ENCODE measurements around the gene DECR2. TPM values are rescaled to one million over a fixed set of nuclear protein-coding genes. Genes with fewer than 3 reads are reported as not detected.

Gene DECR2
- total and polyA plus RNA-seq, 10 of the 15 experiments (the other 5 are each of a cell fraction or from before 2014, with no cell fraction given), result 0.53 to 20.3 (median 6.0) TPM

GRCh38 chr16:363110-363765 is 38.4 kb upstream of the DECR2 start:
- Histone ChIP-seq H3K9ac (ENCODE audit: control insufficient read depth, insufficient read depth, low read length) (no peak overlapping the region), H3K9me3 (replicated peaks; ENCODE audit: control insufficient read depth, insufficient read depth, low read length) (no peaks in the 10 kb centered on the region), H3K4me2 (ENCODE audit: control insufficient read depth, insufficient read depth) (no peak overlapping the region), H3K4me3 (no peak overlapping the region), H4K20me1 (ENCODE audit: control insufficient read depth, insufficient read depth) (no peaks in the 10 kb centered on the region), H3K4me1 (ENCODE audit: control insufficient read depth, insufficient read depth, low read length) (no peaks in the 10 kb centered on the region), H3K27ac (ENCODE audit: control insufficient read depth, insufficient read depth) (no peak overlapping the region), H3K79me2 (ENCODE audit: control insufficient read depth, insufficient read depth, low read length) (no peaks in the 10 kb centered on the region), H3K36me3 (ENCODE audit: control insufficient read depth in 2 of 2, insufficient read depth in 2 of 2, low read length in 1 of 2) (peaks cover 2 to 10% of the 10 kb centered on the region in 2 experiments; a peak in 3 of 4 replicates), H3K27me3 (replicated peaks in 1 of 2; ENCODE audit: control insufficient read depth in 2 of 2, insufficient read depth in 2 of 2, low read length in 1 of 2) (no peaks in the 10 kb centered on the region), H2AFZ (ENCODE audit: control insufficient read depth, low read depth, low read length) (no peak overlapping the region)
- CTCF ChIA-PET, result interaction anchor here (0.5 to 2.5 kb wide), 11 partner anchors 13 to 297 kb away, joined by 3 to 29 read pairs (median 5); no protein-coding TSS in a partner anchor
- no TSS peak for BruUV-seq (replicated peaks)
- ATAC-seq (no peak; the same call in 2 of the 3 replicates), DNase-seq (ENCODE audit: low read depth, low spot score) (no peak), FAIRE-seq (no peak)
- SMC1A ChIA-PET (ENCODE audit: uncharacterized antibody, unreplicated experiment), result interaction anchor here (2.0 to 2.1 kb wide), 2 partner anchors 245 to 256 kb away, joined by 8 to 12 read pairs; no protein-coding TSS in a partner anchor
- RAD21 ChIA-PET (ENCODE audit: unreplicated experiment), result interaction anchor here (1.2 to 1.6 kb wide), 3 partner anchors 7 to 256 kb away, joined by 4 to 8 read pairs (median 5); partner anchors contain the start of genes AXIN1 and MRPL28
- TF ChIP-seq RB1 (IDR thresholded peaks at IDR 0.05; ENCODE audit: borderline replicate concordance) (no peak), TCF7 (IDR thresholded peaks at IDR 0.05; ENCODE audit: borderline replicate concordance) (no peak), PKNOX1 (IDR thresholded peaks at IDR 0.05) (no peak), CUX1 (IDR thresholded peaks at IDR 0.05; ENCODE audit: insufficient replicate concordance, low read depth, low read length) (no peak)
- TF ChIP-seq, protein P1, sequence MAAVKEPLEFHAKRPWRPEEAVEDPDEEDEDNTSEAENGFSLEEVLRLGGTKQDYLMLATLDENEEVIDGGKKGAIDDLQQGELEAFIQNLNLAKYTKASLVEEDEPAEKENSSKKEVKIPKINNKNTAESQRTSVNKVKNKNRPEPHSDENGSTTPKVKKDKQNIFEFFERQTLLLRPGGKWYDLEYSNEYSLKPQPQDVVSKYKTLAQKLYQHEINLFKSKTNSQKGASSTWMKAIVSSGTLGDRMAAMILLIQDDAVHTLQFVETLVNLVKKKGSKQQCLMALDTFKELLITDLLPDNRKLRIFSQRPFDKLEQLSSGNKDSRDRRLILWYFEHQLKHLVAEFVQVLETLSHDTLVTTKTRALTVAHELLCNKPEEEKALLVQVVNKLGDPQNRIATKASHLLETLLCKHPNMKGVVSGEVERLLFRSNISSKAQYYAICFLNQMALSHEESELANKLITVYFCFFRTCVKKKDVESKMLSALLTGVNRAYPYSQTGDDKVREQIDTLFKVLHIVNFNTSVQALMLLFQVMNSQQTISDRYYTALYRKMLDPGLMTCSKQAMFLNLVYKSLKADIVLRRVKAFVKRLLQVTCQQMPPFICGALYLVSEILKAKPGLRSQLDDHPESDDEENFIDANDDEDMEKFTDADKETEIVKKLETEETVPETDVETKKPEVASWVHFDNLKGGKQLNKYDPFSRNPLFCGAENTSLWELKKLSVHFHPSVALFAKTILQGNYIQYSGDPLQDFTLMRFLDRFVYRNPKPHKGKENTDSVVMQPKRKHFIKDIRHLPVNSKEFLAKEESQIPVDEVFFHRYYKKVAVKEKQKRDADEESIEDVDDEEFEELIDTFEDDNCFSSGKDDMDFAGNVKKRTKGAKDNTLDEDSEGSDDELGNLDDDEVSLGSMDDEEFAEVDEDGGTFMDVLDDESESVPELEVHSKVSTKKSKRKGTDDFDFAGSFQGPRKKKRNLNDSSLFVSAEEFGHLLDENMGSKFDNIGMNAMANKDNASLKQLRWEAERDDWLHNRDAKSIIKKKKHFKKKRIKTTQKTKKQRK (IDR thresholded peaks at IDR 0.05; ENCODE audit: low read depth, low read length), result no peak
- WGBS (ENCODE audit: insufficient coverage, insufficient replicate concordance, low lambda C conversion rate, missing lambda C conversion rate), result 43% methylated on average over 14 of the region's 20 CpGs
- POLR2A ChIA-PET, result no interaction called here
- intact Hi-C loops (cut with micrococcal nuclease; ENCODE audit: unreplicated experiment), result loop anchor here (2.0 kb wide), 1 partner anchor 256 kb away; no protein-coding TSS in a partner anchor
- in situ Hi-C loops (cut with MboI), result no loop called here

All from GM12878 (cell line).